Measurements from ENCODE around the gene HHAT.

The HHAT gene

GRCh38 chr1:210446479-210446878 is 117.8 kb downstream of the HHAT start:
- DNase-seq, result peak; percentile 90

GRCh38 chr1:210447456-210448057 is 118.9 kb downstream of the HHAT start:
- DNase-seq, result no peak

- DNase-seq, result peak; percentile 27
These were observed 119.7 kb downstream of the HHAT start for GRCh38 chr1:210448297-210448892.

GRCh38 chr1:210455840-210456603 is 127.3 kb downstream of the HHAT start:
- no peak for DNase-seq

- DNase-seq, result no peak
These were observed 128.1 kb downstream of the HHAT start for GRCh38 chr1:210456731-210457255.

- DNase-seq, result no peak
These were observed 128.9 kb downstream of the HHAT start for GRCh38 chr1:210457568-210457967.

GRCh38 chr1:210464519-210465039 is 135.9 kb downstream of the HHAT start:
- DNase-seq, result peak; percentile 22

- DNase-seq, result no peak
These were observed 136.4 kb downstream of the HHAT start for GRCh38 chr1:210465150-210465549.

- DNase-seq, result no peak
These were observed 138.8 kb downstream of the HHAT start for GRCh38 chr1:210467440-210468043.

- DNase-seq, result no peak
These were observed 140.7 kb downstream of the HHAT start for GRCh38 chr1:210469441-210469840.

- DNase-seq, result no peak
These were observed 146.6 kb downstream of the HHAT start for GRCh38 chr1:210475321-210475720.

- DNase-seq, result no peak
These were observed 147.1 kb downstream of the HHAT start for GRCh38 chr1:210475806-210476205.

- DNase-seq, result no peak
These were observed 148.0 kb downstream of the HHAT start for GRCh38 chr1:210476730-210477129.

GRCh38 chr1:210477328-210477924 is 148.7 kb downstream of the HHAT start:
- DNase-seq, result no peak

GRCh38 chr1:210478820-210479219 is 150.1 kb downstream of the HHAT start:
- no peak for DNase-seq

- no peak for DNase-seq
These were observed 153.8 kb downstream of the HHAT start for GRCh38 chr1:210482491-210482890.

GRCh38 chr1:210482945-210483617 is 154.4 kb downstream of the HHAT start:
- no peak for DNase-seq

GRCh38 chr1:210483821-210484220 is 155.1 kb downstream of the HHAT start:
- no peak for DNase-seq

GRCh38 chr1:210487021-210487420 is 158.3 kb downstream of the HHAT start:
- no peak for DNase-seq

- no peak for DNase-seq
These were observed 160.8 kb downstream of the HHAT start for GRCh38 chr1:210489491-210489890.

- DNase-seq, result no peak
These were observed 162.1 kb downstream of the HHAT start for GRCh38 chr1:210490781-210491180.

GRCh38 chr1:210496063-210496462 is 167.4 kb downstream of the HHAT start:
- no peak for DNase-seq

Measured in stimulated activated CD4-positive, alpha-beta T cell treated with anti-CD3 and anti-CD28 coated beads, Interleukin-15, amount 100 ng/mL, for 24 hours (primary cell).